GM10248 (cell line): ENCODE results near the gene BOLL.
"Not testable (repeated sequence)": the region's sequence is repeated elsewhere in the genome, so short reads cannot be mapped to it uniquely, and the experiment has no call there.

Source experiments
- CTCF ChIA-PET: fragments of 300-600 bp; sonication (Branson Sonifier 250); formaldehyde crosslinking; extraction: SDS; loops from one replicate; lab custom pipeline; 2021; ENCODE audit warnings: antibody characterized with exemption; lab: Yijun Ruan, JAX
- POLR2A ChIA-PET: fragments of 350-650 bp; sonication (Branson Sonifier 250); formaldehyde crosslinking; extraction: SDS; loops from one replicate; lab custom pipeline; 2020; ENCODE audit warnings: antibody characterized with exemption; lab: Yijun Ruan, JAX
- DNase-seq: peaks from one replicate; pipeline ENCODE4 v3.0.0; 2012; ENCODE audit errors: extremely low spot score
- TF ChIP-seq, protein P1 (sequence below): IDR thresholded peaks from 2 replicates; pipeline ENCODE4 v1.5.1; 2012; ENCODE audit warnings: mild to moderate bottlenecking, low read depth; ENCODE audit errors: extremely low read depth, missing control alignments, control extremely low read depth

Gene BOLL, protein sequence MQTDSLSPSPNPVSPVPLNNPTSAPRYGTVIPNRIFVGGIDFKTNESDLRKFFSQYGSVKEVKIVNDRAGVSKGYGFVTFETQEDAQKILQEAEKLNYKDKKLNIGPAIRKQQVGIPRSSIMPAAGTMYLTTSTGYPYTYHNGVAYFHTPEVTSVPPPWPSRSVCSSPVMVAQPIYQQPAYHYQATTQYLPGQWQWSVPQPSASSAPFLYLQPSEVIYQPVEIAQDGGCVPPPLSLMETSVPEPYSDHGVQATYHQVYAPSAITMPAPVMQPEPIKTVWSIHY

DNA sequence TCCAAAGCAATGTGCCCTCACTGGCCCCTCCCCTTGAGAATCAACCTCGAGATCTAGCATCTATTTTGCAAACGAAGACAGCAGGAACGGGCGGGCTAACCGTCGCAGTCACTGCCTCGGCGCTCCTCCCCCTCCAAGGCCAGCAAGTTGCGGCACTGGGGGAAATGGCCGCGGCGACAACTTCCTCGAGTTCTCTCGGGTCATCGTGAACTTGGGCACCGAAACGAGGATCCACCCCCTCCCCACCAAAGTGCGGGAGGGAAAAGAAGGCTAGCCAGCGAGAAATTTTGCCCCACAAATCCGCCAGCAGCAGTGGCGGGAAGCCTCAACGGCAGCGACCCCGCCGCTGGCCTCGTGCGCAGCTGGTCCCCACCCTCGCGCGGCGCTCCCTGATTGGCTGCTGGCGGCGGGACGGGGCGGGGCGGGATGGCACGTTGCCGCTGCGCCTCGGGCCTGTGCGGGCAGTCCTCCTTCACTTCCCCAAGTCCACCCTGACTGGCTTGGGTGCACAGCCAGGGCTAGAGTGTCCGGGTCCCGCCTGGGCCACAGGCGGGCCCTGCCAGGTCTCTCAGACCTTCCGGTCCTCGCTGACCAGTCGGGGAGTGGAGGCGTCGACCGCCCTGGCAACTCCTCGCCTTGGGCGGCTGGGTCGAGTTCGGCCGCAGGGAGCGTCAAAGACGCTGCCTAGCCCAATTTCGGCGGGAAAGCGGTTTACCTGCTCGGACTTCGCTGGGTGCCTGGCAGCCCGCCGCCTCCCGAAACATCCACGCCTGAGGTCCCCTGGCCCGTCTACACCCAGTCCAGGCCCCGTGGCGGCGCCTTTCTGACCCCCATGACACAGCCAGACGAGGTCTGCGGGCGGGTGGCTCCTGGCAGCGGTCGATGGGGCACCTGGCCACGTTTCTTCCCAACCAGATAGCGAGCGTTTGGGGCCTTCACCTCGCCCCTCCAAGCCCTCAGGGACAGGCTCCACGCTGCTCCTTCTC, at the start of gene BOLL:
TSS of gene BOLL (minus strand) at position 364 of the 986 bp plus-strand sequence. CDS start 3,469 bp downstream, outside the sequence.
- POLR2A ChIA-PET = no interaction called here
- CTCF ChIA-PET = no interaction called here
- TF ChIP-seq, protein P1, sequence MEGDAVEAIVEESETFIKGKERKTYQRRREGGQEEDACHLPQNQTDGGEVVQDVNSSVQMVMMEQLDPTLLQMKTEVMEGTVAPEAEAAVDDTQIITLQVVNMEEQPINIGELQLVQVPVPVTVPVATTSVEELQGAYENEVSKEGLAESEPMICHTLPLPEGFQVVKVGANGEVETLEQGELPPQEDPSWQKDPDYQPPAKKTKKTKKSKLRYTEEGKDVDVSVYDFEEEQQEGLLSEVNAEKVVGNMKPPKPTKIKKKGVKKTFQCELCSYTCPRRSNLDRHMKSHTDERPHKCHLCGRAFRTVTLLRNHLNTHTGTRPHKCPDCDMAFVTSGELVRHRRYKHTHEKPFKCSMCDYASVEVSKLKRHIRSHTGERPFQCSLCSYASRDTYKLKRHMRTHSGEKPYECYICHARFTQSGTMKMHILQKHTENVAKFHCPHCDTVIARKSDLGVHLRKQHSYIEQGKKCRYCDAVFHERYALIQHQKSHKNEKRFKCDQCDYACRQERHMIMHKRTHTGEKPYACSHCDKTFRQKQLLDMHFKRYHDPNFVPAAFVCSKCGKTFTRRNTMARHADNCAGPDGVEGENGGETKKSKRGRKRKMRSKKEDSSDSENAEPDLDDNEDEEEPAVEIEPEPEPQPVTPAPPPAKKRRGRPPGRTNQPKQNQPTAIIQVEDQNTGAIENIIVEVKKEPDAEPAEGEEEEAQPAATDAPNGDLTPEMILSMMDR = no peak
- DNase-seq = peak; percentile 10

DNA sequence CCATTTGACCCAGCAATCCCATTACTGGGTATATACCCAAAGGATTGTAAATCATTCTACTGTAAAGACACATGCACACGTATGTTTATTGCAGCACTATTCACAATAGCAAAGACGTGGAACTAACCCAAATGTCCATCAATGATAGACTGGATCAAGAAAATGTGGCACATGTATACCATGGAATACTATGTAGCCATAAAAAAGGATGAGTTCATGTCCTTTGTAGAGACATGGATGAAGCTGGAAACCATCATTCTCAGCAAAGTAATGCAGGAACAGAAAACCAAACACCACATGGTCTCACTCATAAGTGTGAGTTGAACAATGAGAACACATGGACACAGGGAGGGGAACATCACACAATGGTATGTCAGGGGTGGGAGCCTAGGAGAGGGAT, 49.7 kb upstream of the BOLL start:
- DNase-seq, CTCF ChIA-PET, POLR2A ChIA-PET: not testable (repeated sequence)

DNA sequence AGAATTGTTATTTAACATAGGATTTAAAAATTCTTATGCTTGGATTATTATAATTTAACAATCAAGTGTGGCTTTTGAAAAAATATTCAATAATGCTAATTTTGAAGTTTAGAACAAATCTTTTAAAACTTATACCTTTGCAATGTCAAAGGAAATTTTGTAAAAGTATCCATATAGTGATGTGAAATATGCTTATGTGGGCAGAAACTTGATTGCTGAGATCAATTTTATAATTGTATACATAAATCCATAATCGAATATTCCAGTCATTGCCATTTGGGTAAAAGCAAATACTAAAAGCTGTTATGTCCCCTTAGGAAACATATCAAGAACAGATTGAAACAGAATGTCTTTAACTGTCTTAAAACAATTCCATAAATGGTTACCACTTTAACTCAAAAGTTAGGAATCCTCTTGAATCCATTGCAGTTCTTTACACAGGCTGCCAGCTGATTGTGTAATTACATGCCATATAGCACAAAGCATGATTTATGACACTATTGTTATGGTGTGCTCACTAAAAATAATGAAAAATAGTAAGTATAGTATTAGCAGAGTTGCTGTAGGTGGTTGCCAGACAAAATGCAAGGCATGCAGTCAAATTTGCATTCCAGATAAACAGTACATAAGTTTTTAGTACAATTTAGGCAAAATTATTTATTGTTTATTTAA, 43.5 kb upstream of the BOLL start:
- DNase-seq = no peak
- ChIA-PET POLR2A (no interaction called here), CTCF (no interaction called here)
- TF ChIP-seq, protein P1 = no peak

DNA sequence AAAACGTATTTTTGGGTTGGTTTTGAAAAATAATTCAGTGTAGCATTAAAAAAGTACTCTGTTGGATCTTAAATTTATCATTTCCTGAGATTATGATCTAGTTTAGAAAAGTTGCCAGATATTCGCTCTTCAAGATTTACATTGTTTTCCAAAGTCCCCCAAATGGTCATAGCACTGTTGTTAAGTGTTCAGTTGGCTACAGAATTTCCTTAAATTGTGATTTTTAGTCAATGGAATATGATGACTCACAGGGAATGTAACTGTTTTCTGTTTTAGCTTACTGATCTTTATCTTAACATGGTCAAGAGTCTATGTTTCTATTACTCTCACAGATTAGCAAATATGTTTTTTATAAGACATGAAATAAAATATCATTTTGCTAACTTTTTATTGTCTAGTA, 42.5 kb upstream of the BOLL start:
- ChIA-PET CTCF (no interaction called here), POLR2A (no interaction called here)
- DNase-seq = no peak
- TF ChIP-seq, protein P1 = no peak

DNA sequence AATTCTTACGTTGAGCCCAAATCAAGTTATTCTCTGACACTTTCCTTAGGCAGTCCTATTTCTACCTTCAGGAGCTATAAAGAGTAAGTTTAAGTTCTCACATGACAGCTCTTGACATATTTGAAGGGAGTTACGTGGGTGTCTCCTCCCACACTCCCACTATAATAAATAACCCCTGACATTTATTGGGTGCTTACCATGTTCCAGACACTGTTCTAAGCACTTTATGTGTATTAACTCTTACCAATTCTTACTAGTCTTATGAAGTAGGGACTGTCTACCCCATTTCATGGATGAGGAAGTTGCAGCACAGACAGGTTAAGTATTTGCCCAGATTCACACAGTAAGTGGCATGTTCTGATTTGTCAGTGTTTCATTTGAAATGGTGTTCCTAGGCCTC, 37.2 kb upstream of the BOLL start:
- POLR2A ChIA-PET = no interaction called here
- CTCF ChIA-PET = no interaction called here
- TF ChIP-seq, protein P1 = no peak

DNA sequence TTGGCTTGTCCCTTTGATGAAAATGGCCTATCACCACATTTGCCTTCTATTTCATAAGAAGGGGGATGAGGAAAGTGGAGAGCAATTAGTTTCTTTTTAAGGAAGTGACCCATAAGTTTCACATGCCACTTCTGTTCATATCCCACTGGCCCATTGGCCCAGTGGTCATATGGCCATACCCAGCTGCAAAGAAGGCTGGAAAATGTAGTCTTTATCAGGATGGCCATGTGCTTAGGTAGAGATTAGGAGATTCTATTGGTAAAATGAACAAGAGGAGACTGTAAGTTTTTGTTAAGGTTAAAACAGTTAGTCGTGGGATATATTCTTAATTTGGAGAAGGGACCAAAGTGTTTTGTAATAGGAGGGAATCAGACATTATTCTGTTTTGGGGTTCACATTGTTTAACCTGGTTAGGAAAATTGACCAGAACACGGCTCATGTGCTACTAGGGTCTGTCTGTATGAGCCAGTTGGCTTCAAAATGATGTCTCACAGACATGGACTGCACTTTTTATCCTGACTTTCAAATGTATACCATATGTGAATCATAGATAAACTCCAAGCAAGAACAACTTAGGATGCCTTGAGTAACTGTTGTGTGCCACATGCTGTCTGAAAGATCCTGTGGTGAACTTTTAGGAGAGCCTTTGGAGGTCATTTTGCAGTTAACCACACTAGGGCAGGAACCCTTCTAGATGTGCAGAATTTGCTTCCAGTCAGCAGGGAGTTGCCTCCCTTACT, 36.6 kb upstream of the BOLL start:
- ChIA-PET CTCF (interaction anchor here (2.7 kb wide), 1 partner anchor 11 kb away, joined by 12 read pairs; no protein-coding TSS in a partner anchor), POLR2A (no interaction called here)
- TF ChIP-seq, protein P1 = no peak
- no peak for DNase-seq

More for the DNA sequence above, 37.2 kb upstream of the BOLL start:
- no peak for DNase-seq
